Bladder microvascular endothelial cell (primary cell): Measurements from ENCODE around the gene OR5A2. TPM values are rescaled to one million over a fixed set of nuclear protein-coding genes. Genes with fewer than 3 reads are reported as not detected.

Source experiments
- total RNA-seq: library from RNA; depleted of rRNA; stranded (reverse); fragments of >200 nt; gene quantifications from 2 replicates; pipeline ENCODE4 v1.2.3, GENCODE V29; 2014

The OR5A2 gene
- under 0.01 TPM in 1 of 2 replicates, not detected in the other for total RNA-seq

GRCh38 chr11:59426361-59427067 is at the start of gene OR5A2:
OR5A2 (minus strand) TSS chr11:59426413; CDS start chr11:59422953, 3,460 bp downstream.

GRCh38 chr11:59473015-59473414 is 46.8 kb upstream of the OR5A2 start, which contains the start of gene OR4D10:
OR4D10 (plus strand) TSS chr11:59473315; CDS start chr11:59477430, 4,115 bp downstream.

GRCh38 chr11:59456661-59457060 is 30.4 kb upstream of the OR5A2 start, which contains the start of gene OR4D6:
OR4D6 (plus strand) TSS chr11:59456961; CDS start chr11:59456961, 0 bp downstream.

GRCh38 chr11:59436169-59436568 is 10.0 kb upstream of the OR5A2 start, which contains the start of gene OR5A1:
OR5A1 (plus strand) TSS chr11:59436469; CDS start chr11:59443169, 6,700 bp downstream.

Other genes starting within 250 kb of the OR5A2 start
- gene MPEG1, start 213.5 kb downstream of the OR5A2 start, total RNA-seq: 0.06 TPM in 1 of 2 replicates, not detected in the other
- under 0.01 TPM in 1 of 2 replicates, not detected in the other for gene OR5AN1, start 67.5 kb downstream of the OR5A2 start, total RNA-seq
- not detected in 2 replicates for gene OR5A1, start 10.1 kb upstream of the OR5A2 start, total RNA-seq
- not detected in 2 replicates for gene OR4D6, start 30.5 kb upstream of the OR5A2 start, total RNA-seq
- gene OR4D10, start 46.9 kb upstream of the OR5A2 start, total RNA-seq: not detected in 2 replicates
- gene OR4D11, start 77.2 kb upstream of the OR5A2 start, total RNA-seq: not detected in 2 replicates
- not detected in 2 replicates for gene OR4D9, start 85.1 kb upstream of the OR5A2 start, total RNA-seq
- gene OSBP, start 189.4 kb upstream of the OR5A2 start, total RNA-seq: 23.5 and 75.8 TPM in 2 replicates
- 4.0 and 15.9 TPM in 2 replicates for gene PATL1, start 242.6 kb upstream of the OR5A2 start, total RNA-seq